ENCODE measurements around the gene CIB4. TPM values are rescaled to one million over a fixed set of nuclear protein-coding genes. Genes with fewer than 3 reads are reported as not detected.

The CIB4 gene
- total and polyA plus RNA-seq, 4 donors = 1.3 TPM; not detected in 3

GRCh38 chr2:26612522-26613240 lies 28.5 kb downstream of the CIB4 start:
- TF ChIP-seq CTCF (IDR thresholded peaks at IDR 0.05; ENCODE audit: control extremely low read depth, extremely low read depth) = no peak
- Histone ChIP-seq H3K4me3 (no peak overlapping the region), H3K27ac (ENCODE audit: low read depth in 1 of 2, low read length in 1 of 2) (peak overlapping the region in 1 of 2 donors; percentile 11), H3K27me3 (ENCODE audit: control insufficient read depth in 3 of 3, insufficient read depth in 3 of 3, low read length in 2 of 3) (no peaks in the 10 kb centered on the region), H3K36me3 (ENCODE audit: control insufficient read depth in 4 of 4, insufficient read depth in 4 of 4, low read length in 4 of 4) (no peaks in the 10 kb centered on the region), H3K9ac (ENCODE audit: insufficient read depth in 1 of 2, low read length in 2 of 2) (peak overlapping the region in 1 of 2 donors; percentile 47), H3K9me3 (ENCODE audit: control insufficient read depth in 4 of 4, insufficient read depth in 3 of 4, low read length in 3 of 4) (no peaks in the 10 kb centered on the region), H3K4me1 (ENCODE audit: control insufficient read depth in 5 of 5, insufficient read depth in 5 of 5, low read length in 5 of 5) (peaks cover 0 to 97% (median 84%) of the 10 kb centered on the region in 5 donors)
- peak; percentile 92 to 96 (median 96) for DNase-seq
- 31 to 42% methylated on average over 8 of the region's 8 CpGs for WGBS, 2 donors
- ATAC-seq (ENCODE audit: insufficient read depth, low FRiP score) = no peak

GRCh38 chr2:26612034-26612433 lies 29.1 kb downstream of the CIB4 start:
- Histone ChIP-seq H3K4me1 (ENCODE audit: control insufficient read depth in 5 of 5, insufficient read depth in 5 of 5, low read length in 5 of 5) (peaks cover 0 to 93% (median 79%) of the 10 kb centered on the region in 5 donors), H3K9ac (ENCODE audit: insufficient read depth in 1 of 2, low read length in 2 of 2) (peak overlapping the region in 1 of 2 donors; percentile 47), H3K27me3 (ENCODE audit: control insufficient read depth in 3 of 3, insufficient read depth in 3 of 3, low read length in 2 of 3) (no peaks in the 10 kb centered on the region), H3K36me3 (ENCODE audit: control insufficient read depth in 4 of 4, insufficient read depth in 4 of 4, low read length in 4 of 4) (no peaks in the 10 kb centered on the region), H3K27ac (ENCODE audit: low read depth in 1 of 2, low read length in 1 of 2) (no peak overlapping the region), H3K4me3 (no peak overlapping the region), H3K9me3 (ENCODE audit: control insufficient read depth in 4 of 4, insufficient read depth in 3 of 4, low read length in 3 of 4) (no peaks in the 10 kb centered on the region)
- TF ChIP-seq CTCF (IDR thresholded peaks at IDR 0.05; ENCODE audit: control extremely low read depth, extremely low read depth) = no peak
- WGBS, 2 donors = 91 to 96% methylated on average over 2 of the region's 2 CpGs
- no peak for ATAC-seq (ENCODE audit: insufficient read depth, low FRiP score)
- no peak for DNase-seq

- no peak for ATAC-seq (ENCODE audit: insufficient read depth, low FRiP score)
- Histone ChIP-seq H3K9me3 (ENCODE audit: control insufficient read depth in 4 of 4, insufficient read depth in 3 of 4, low read length in 3 of 4) (no peaks in the 10 kb centered on the region), H3K27ac (ENCODE audit: low read depth in 1 of 2, low read length in 1 of 2) (no peak overlapping the region), H3K36me3 (ENCODE audit: control insufficient read depth in 4 of 4, insufficient read depth in 4 of 4, low read length in 4 of 4) (no peaks in the 10 kb centered on the region), H3K9ac (ENCODE audit: insufficient read depth in 1 of 2, low read length in 2 of 2) (peak overlapping the region in 1 of 2 donors; percentile 46), H3K4me1 (ENCODE audit: control insufficient read depth in 5 of 5, insufficient read depth in 5 of 5, low read length in 5 of 5) (peaks cover 0 to 93% (median 79%) of the 10 kb centered on the region in 5 donors), H3K4me3 (no peak overlapping the region), H3K27me3 (ENCODE audit: control insufficient read depth in 3 of 3, insufficient read depth in 3 of 3, low read length in 2 of 3) (no peaks in the 10 kb centered on the region)
- peak in 1 of 3 donors; percentile 46 for DNase-seq
- 67 to 80% methylated on average over 7 of the region's 7 CpGs for WGBS, 2 donors
- no peak for TF ChIP-seq CTCF (IDR thresholded peaks at IDR 0.05; ENCODE audit: control extremely low read depth, extremely low read depth)
Measured at GRCh38 chr2:26610504-26611335, 30.4 kb downstream of the CIB4 start.
